H1 (cell line): ENCODE results near the gene TP63. TPM values are rescaled to one million over a fixed set of nuclear protein-coding genes. Genes with fewer than 3 reads are reported as not detected.

ENCODE experiments used
- CTCF ChIA-PET: fragments of 300-600 bp; sonication (Branson Sonifier 250); formaldehyde crosslinking; loops from one replicate; lab custom pipeline; 2021; ENCODE audit not compliant: partially characterized antibody; lab: Charles Lee
- POLR2A ChIA-PET: fragments of 300-600 bp; sonication (Branson Sonifier 250); formaldehyde crosslinking; loops from one replicate; lab custom pipeline; 2021; ENCODE audit warnings: inconsistent platforms; ENCODE audit not compliant: partially characterized antibody; lab: Charles Lee
- DNase-seq, 2 experiments: peaks; one replicate each; pipeline versions ENCODE4 v3.0.0 to v3.0.0-alpha.2; 2010 to 2022; ENCODE audit warnings: low spot score in 2 of 2, low read depth in 1 of 2, mixed read lengths in 1 of 2
- FAIRE-seq: peaks from 2 replicates; lab custom pipeline; 2011; peaks lifted over from hg19 to GRCh38; lab: Jason Lieb, UNC
- H2AFZ ChIP-seq: 2 replicates; pipeline ENCODE4 v1.8.1; 2012; ENCODE audit warnings: low read length, inconsistent platforms
- H2AK5ac ChIP-seq: 2 replicates; pipeline ENCODE4 v1.6.1; 2013; ENCODE audit warnings: low read depth, low read length
- H2BK120ac ChIP-seq: replicated peaks from 2 replicates; pipeline ENCODE3; 2013; ENCODE audit warnings: low read depth, low read length, inconsistent platforms
- H2BK12ac ChIP-seq: 2 replicates; pipeline ENCODE4 v1.6.1; 2013; ENCODE audit warnings: low read depth, low read length
- H2BK15ac ChIP-seq: 2 replicates; pipeline ENCODE4 v1.6.1; 2013; ENCODE audit warnings: low read length
- H2BK20ac ChIP-seq: 2 replicates; pipeline ENCODE4 v1.6.1; 2013; ENCODE audit warnings: low read length
- H2BK5ac ChIP-seq: 2 replicates; pipeline ENCODE4 v1.6.1; 2013; ENCODE audit warnings: low read depth, low read length
- H3K14ac ChIP-seq: 2 replicates; pipeline ENCODE4 v1.6.1; 2013; ENCODE audit warnings: inconsistent platforms; ENCODE audit not compliant: insufficient read length
- H3K18ac ChIP-seq: 2 replicates; pipeline ENCODE4 v1.6.1; 2013; ENCODE audit warnings: low read length; ENCODE audit errors: extremely low read depth
- H3K23ac ChIP-seq: 2 replicates; pipeline ENCODE4 v1.6.1; 2013; ENCODE audit warnings: inconsistent platforms; ENCODE audit not compliant: insufficient read length
- H3K23me2 ChIP-seq: 2 replicates; pipeline ENCODE4 v1.6.1; 2013; ENCODE audit warnings: low read depth, low read length
- H3K27ac ChIP-seq: 2 replicates; pipeline ENCODE4 v1.6.1; 2011; ENCODE audit warnings: low read depth, low read length, inconsistent platforms
- H3K27me3 ChIP-seq, 4 experiments: replicated peaks in 1 of 4; 1 replicate in 1 of 4; 2 replicates in 3 of 4; pipeline versions ENCODE4 v1.6.1 to v1.8.1; 2011 to 2013; ENCODE audit warnings: low read length in 3 of 4, mild to moderate bottlenecking in 3 of 4, inconsistent platforms in 2 of 4, mixed read lengths in 2 of 4, moderate library complexity in 1 of 4; ENCODE audit not compliant: control insufficient read depth in 3 of 4, insufficient read depth in 3 of 4; ENCODE audit errors: extremely low read depth in 1 of 4
- H3K36me3 ChIP-seq, 4 experiments: 2 replicates each; pipeline versions ENCODE4 v1.6.1 to v1.8.1; 2011 to 2013; ENCODE audit warnings: mild to moderate bottlenecking in 4 of 4, low read length in 3 of 4, moderate library complexity in 2 of 4, control low read depth in 1 of 4, inconsistent platforms in 1 of 4; ENCODE audit not compliant: insufficient read depth in 4 of 4, control insufficient read depth in 2 of 4
- H3K4ac ChIP-seq: replicated peaks from 2 replicates; pipeline ENCODE3; 2013; ENCODE audit warnings: low read length, low read depth, mixed read lengths, inconsistent platforms; ENCODE audit not compliant: insufficient read length
- H3K4me1 ChIP-seq, 4 experiments: replicated peaks in 1 of 4; 1 replicate in 1 of 4; 2 replicates in 3 of 4; pipeline versions ENCODE4 v1.6.1 to v1.8.1; 2011 to 2013; ENCODE audit warnings: low read length in 3 of 4, inconsistent platforms in 2 of 4, mixed read lengths in 1 of 4; ENCODE audit not compliant: insufficient read depth in 4 of 4, control insufficient read depth in 3 of 4
- H3K4me2 ChIP-seq, 2 experiments: 2 replicates each; pipeline versions ENCODE4 v1.6.1 to v1.8.1; 2011 to 2013; ENCODE audit warnings: low read depth in 2 of 2, low read length in 2 of 2, control low read depth in 1 of 2, inconsistent platforms in 1 of 2, mild to moderate bottlenecking in 1 of 2; ENCODE audit not compliant: insufficient read depth in 1 of 2
- H3K4me3 ChIP-seq, 4 experiments: fragments of 200-600, 300-600 bp in 1 of 4; sonication (generic), shearing (Covaris generic), sonication (Bioruptor Twin) in 1 of 4; 2 replicates each; pipeline versions ENCODE4 v1.5.1 to v1.8.1; 2011 to 2016; ENCODE audit warnings: low read length in 4 of 4, low read depth in 3 of 4, control low read depth in 2 of 4, inconsistent platforms in 2 of 4, mild to moderate bottlenecking in 2 of 4, mixed read lengths in 1 of 4, moderate library complexity in 1 of 4; ENCODE audit not compliant: insufficient read depth in 2 of 4; ENCODE audit errors: extremely low read depth in 1 of 4
- H3K56ac ChIP-seq: replicated peaks from 2 replicates; pipeline ENCODE3; 2013; ENCODE audit warnings: low read depth, mild to moderate bottlenecking, mixed read lengths, low read length, inconsistent platforms; ENCODE audit not compliant: insufficient read length
- H3K79me1 ChIP-seq: 2 replicates; pipeline ENCODE4 v1.6.1; 2013; ENCODE audit warnings: low read depth, low read length, control low read depth
- H3K79me2 ChIP-seq, 2 experiments: 2 replicates each; pipeline versions ENCODE4 v1.6.1 to v1.8.1; 2012 to 2013; ENCODE audit warnings: low read length in 2 of 2, mild to moderate bottlenecking in 2 of 2, inconsistent platforms in 1 of 2; ENCODE audit not compliant: insufficient read depth in 2 of 2, control insufficient read depth in 1 of 2
- H3K9ac ChIP-seq, 4 experiments: replicated peaks in 1 of 4; 1 replicate in 1 of 4; 2 replicates in 3 of 4; pipeline versions ENCODE4 v1.6.1 to v1.8.1; 2011 to 2013; ENCODE audit warnings: low read depth in 3 of 4, low read length in 3 of 4, control low read depth in 2 of 4, mild to moderate bottlenecking in 2 of 4, moderate library complexity in 2 of 4, inconsistent platforms in 1 of 4; ENCODE audit errors: extremely low read depth in 1 of 4
- H3K9me3 ChIP-seq, 2 experiments: 2 replicates each; pipeline versions ENCODE4 v1.6.1 to v1.8.1; 2012 to 2013; ENCODE audit warnings: mild to moderate bottlenecking in 2 of 2, moderate library complexity in 2 of 2, control low read depth in 1 of 2, inconsistent platforms in 1 of 2, low read depth in 1 of 2, low read length in 1 of 2, mixed read lengths in 1 of 2; ENCODE audit not compliant: insufficient read depth in 2 of 2
- H4K20me1 ChIP-seq, 2 experiments: replicated peaks in 1 of 2; 2 replicates each; pipeline versions ENCODE3 to v1.8.1; 2011 to 2013; ENCODE audit warnings: inconsistent platforms in 2 of 2, low read length in 2 of 2, mild to moderate bottlenecking in 1 of 2; ENCODE audit not compliant: insufficient read depth in 2 of 2, control insufficient read depth in 1 of 2
- H4K5ac ChIP-seq: 2 replicates; pipeline ENCODE4 v1.6.1; 2013; ENCODE audit warnings: low read length, low read depth, mixed read lengths, inconsistent platforms; ENCODE audit not compliant: insufficient read length
- H4K8ac ChIP-seq: 2 replicates; pipeline ENCODE4 v1.8.0; 2013; ENCODE audit warnings: mild to moderate bottlenecking, moderate library complexity, low read length, inconsistent platforms; ENCODE audit not compliant: insufficient read depth; ENCODE audit errors: extremely low read depth
- H4K91ac ChIP-seq: replicated peaks from 2 replicates; pipeline ENCODE3; 2013; ENCODE audit warnings: low read length, mixed read lengths, inconsistent platforms; ENCODE audit not compliant: insufficient read length
- KDM1A ChIP-seq: fragments of 200-600, 300-600 bp; sonication (generic); IDR thresholded peaks from 2 replicates; pipeline ENCODE4 v1.7.1; 2016; ENCODE audit warnings: mild to moderate bottlenecking, low read length, borderline replicate concordance
- SRF ChIP-seq: IDR thresholded peaks from 2 replicates; pipeline ENCODE4 v1.6.1; 2011; ENCODE audit warnings: mild to moderate bottlenecking, low read depth, low read length, moderate library complexity
- TAF1 ChIP-seq: IDR thresholded peaks from 2 replicates; pipeline ENCODE4 v1.6.1; 2011; ENCODE audit warnings: mild to moderate bottlenecking, low read depth, low read length
- polyA plus RNA-seq, 7 experiments: library from polyadenylated mRNA; depleted of rRNA in 3 of 7; stranded (reverse) in 5 of 7; unstranded in 2 of 7; fragments of >200 nt in 5 of 7; fragments of 200-250 nt in 2 of 7; gene quantifications; 1 replicate in 5 of 7; 2 replicates in 1 of 7; 4 replicates in 1 of 7; pipeline versions ENCODE4 v1.2.1 to v1.2.3, GENCODE V29; 2011 to 2013; ENCODE audit warnings: missing spikeins in 2 of 7, mixed read lengths in 2 of 7
- total RNA-seq: library from RNA; stranded (reverse); fragmentation: NEBNext Ultra II Directional; extraction: Animal tissue kit (Norgen Biotek cat#: 25700); gene quantifications from 2 replicates; pipeline ENCODE4 v1.2.1, GENCODE V29; 2021

The TP63 gene
- total and polyA plus RNA-seq, 2 of the 8 experiments (the other 6 are each of a cell fraction or from before 2014, with no cell fraction given), result not detected

GRCh38 chr3:189908646-189909045, 277.5 kb downstream of the TP63 start:
- Histone ChIP-seq H3K23ac (no peak overlapping the region), H3K18ac (no peak overlapping the region), H3K79me1 (no peaks in the 10 kb centered on the region), H2BK15ac (no peak overlapping the region), H3K4ac (no peak overlapping the region), H4K8ac (no peak overlapping the region), H3K9me3 (no peaks in the 10 kb centered on the region), H4K5ac (no peak overlapping the region), H3K27ac (no peak overlapping the region), H3K4me3 (no peak overlapping the region), H2AK5ac (no peak overlapping the region), H2BK5ac (no peak overlapping the region), H3K4me1 (no peaks in the 10 kb centered on the region), H3K14ac (no peak overlapping the region), H2BK12ac (no peak overlapping the region), H2BK20ac (no peak overlapping the region), H3K56ac (no peak overlapping the region), H2BK120ac (no peak overlapping the region), H3K4me2 (no peak overlapping the region), H4K20me1 (no peaks in the 10 kb centered on the region), H3K23me2 (no peaks in the 10 kb centered on the region), H2AFZ (peak overlapping the region; percentile 84), H4K91ac (no peak overlapping the region), H3K36me3 (no peaks in the 10 kb centered on the region), H3K9ac (no peak overlapping the region), H3K27me3 (no peaks in the 10 kb centered on the region), H3K79me2 (no peaks in the 10 kb centered on the region)
- DNase-seq, result peak in 1 of 2 experiments; percentile 15
- FAIRE-seq, result no peak
- no peak for TF ChIP-seq SRF
- TF ChIP-seq TAF1, result no peak
- no peak for TF ChIP-seq KDM1A
- ChIA-PET POLR2A (no interaction called here), CTCF (no interaction called here)
